ENCODE results near the gene KLK2.

KLK2 gene

DNA sequence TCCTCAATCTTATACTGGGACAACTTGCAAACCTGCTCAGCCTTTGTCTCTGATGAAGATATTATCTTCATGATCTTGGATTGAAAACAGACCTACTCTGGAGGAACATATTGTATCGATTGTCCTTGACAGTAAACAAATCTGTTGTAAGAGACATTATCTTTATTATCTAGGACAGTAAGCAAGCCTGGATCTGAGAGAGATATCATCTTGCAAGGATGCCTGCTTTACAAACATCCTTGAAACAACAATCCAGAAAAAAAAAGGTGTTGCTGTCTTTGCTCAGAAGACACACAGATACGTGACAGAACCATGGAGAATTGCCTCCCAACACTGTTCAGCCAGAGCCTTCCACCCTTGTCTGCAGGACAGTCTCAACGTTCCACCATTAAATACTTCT is 22.5 kb upstream of the KLK2 start:
- no peak for DNase-seq (ENCODE audit: low read depth)

DNA sequence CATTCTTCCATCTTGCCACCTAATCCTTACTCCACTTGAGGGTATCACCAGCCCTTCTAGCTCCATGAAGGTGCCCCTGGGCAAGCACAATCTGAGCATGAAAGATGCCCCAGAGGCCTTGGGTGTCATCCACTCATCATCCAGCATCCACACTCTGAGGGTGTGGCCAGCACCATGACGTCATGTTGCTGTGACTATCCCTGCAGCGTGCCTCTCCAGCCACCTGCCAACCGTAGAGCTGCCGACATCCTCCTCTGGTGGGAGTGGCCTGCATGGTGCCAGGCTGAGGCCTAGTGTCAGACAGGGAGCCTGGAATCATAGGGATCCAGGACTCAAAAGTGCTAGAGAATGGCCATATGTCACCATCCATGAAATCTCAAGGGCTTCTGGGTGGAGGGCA is 21.6 kb upstream of the KLK2 start:
- no peak for DNase-seq (ENCODE audit: low read depth)

DNA sequence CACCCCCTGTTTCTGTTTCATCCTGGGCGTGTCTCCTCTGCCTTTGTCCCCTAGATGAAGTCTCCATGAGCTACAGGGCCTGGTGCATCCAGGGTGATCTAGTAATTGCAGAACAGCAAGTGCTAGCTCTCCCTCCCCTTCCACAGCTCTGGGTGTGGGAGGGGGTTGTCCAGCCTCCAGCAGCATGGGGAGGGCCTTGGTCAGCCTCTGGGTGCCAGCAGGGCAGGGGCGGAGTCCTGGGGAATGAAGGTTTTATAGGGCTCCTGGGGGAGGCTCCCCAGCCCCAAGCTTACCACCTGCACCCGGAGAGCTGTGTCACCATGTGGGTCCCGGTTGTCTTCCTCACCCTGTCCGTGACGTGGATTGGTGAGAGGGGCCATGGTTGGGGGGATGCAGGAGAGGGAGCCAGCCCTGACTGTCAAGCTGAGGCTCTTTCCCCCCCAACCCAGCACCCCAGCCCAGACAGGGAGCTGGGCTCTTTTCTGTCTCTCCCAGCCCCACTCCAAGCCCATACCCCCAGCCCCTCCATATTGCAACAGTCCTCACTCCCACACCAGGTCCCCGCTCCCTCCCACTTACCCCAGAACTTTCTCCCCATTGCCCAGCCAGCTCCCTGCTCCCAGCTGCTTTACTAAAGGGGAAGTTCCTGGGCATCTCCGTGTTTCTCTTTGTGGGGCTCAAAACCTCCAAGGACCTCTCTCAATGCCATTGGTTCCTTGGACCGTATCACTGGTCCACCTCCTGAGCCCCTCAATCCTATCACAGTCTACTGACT is 18.4 kb upstream of the KLK2 start, which contains the start of gene KLK3:
KLK3 (plus strand) TSS at position 280 of the 775 bp plus-strand sequence; CDS start at position 321, 41 bp downstream.
- no peak for DNase-seq (ENCODE audit: low read depth)

DNA sequence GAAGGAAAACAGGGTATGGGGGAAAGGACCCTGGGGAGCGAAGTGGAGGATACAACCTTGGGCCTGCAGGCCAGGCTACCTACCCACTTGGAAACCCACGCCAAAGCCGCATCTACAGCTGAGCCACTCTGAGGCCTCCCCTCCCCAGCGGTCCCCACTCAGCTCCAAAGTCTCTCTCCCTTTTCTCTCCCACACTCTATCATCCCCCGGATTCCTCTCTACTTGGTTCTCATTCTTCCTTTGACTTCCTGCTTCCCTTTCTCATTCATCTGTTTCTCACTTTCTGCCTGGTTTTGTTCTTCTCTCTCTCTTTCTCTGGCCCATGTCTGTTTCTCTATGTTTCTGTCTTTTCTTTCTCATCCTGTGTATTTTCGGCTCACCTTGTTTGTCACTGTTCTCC is 15.9 kb upstream of the KLK2 start:
- no peak for DNase-seq (ENCODE audit: low read depth)

- no peak for DNase-seq (ENCODE audit: low read depth)
These were observed 14.4 kb upstream of the KLK2 start for GRCh38 chr19:50858886-50859285.

- no peak for DNase-seq (ENCODE audit: low read depth)
These were observed 13.4 kb upstream of the KLK2 start for GRCh38 chr19:50859849-50860248.

DNA sequence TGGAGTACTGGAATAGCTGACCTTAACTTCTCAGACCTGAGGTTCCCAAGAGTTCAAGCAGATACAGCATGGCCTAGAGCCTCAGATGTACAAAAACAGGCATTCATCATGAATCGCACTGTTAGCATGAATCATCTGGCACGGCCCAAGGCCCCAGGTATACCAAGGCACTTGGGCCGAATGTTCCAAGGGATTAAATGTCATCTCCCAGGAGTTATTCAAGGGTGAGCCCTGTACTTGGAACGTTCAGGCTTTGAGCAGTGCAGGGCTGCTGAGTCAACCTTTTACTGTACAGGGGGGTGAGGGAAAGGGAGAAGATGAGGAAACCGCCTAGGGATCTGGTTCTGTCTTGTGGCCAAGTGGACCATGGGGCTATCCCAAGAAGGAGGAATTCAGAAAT is 12.2 kb upstream of the KLK2 start:
- DNase-seq (ENCODE audit: low read depth): no peak

- DNase-seq (ENCODE audit: low read depth): no peak
These were observed 11.5 kb upstream of the KLK2 start for GRCh38 chr19:50861496-50862286.

DNA sequence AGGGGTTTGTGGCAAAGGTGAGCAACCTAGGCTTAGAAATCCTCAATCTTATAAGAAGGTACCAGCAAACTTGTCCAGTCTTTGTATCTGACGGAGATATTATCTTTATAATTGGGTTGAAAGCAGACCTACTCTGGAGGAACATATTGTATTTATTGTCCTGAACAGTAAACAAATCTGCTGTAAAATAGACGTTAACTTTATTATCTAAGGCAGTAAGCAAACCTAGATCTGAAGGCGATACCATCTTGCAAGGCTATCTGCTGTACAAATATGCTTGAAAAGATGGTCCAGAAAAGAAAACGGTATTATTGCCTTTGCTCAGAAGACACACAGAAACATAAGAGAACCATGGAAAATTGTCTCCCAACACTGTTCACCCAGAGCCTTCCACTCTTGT is 3.8 kb upstream of the KLK2 start:
- DNase-seq (ENCODE audit: low read depth): no peak

DNA sequence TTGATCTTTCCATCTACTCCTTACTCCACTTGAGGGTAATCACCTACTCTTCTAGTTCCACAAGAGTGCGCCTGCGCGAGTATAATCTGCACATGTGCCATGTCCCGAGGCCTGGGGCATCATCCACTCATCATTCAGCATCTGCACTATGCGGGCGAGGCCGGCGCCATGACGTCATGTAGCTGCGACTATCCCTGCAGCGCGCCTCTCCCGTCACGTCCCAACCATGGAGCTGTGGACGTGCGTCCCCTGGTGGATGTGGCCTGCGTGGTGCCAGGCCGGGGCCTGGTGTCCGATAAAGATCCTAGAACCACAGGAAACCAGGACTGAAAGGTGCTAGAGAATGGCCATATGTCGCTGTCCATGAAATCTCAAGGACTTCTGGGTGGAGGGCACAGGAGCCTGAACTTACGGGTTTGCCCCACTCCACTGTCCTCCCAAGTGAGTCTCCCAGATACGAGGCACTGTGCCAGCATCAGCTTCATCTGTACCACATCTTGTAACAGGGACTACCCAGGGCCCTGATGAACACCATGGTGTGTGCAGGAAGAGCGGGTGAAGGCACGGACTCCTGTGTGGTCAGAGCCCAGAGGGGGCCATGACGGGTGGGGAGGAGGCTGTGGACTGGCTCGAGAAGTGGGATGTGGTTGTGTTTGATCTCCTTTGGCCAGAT is 2.7 kb upstream of the KLK2 start:
- no peak for DNase-seq (ENCODE audit: low read depth)

DNA sequence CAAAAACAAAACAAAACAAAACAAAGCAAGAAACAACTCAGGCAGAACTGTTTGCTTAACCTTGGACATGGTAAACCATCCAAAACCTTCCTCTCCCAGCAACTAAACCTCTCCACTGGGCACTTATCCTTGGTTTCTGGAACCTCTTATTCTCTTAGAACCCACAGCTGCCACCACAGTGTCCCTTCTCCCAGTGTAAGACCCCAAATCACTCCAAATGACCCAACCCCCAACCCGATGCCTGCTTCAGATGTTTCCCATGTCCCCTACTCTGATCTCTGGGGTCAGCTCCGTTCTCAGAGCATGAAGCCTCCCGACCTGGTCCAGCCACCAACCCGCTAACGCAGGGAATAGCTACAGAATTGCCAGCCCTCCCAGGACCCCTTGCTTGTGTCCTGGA is 972 bp downstream of the KLK2 start:
- no peak for DNase-seq (ENCODE audit: low read depth)

DNA sequence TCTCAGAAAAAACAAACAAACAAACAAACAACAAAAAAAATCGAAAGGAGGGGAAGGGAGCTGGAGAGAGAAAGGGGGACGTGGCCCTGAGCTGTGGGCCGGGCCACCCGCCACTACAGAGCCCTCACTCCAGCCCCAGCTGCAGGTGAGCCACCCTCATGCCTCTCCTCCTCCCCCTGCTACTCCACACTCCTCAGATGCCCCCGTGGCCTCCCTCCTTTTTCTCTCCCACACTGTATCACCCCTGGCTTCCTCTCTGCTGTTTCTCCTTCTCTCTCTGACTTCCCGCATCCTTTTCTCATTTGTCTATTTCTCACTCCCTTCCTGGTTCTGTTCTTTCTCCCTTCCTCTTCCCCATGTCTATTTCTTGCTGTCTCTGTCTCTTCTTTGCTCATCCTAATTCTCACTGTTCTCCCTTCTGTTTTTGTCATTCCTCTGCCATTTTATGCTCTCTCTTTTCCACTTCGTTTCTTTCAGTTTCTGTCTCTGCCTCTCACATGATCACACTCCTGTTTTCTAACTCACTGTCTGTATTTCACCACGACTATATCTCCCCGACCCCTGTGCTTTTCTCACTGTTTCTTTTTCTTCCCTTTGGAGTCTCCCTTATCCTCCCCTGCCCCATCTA is 2.7 kb downstream of the KLK2 start:
- DNase-seq (ENCODE audit: low read depth): no peak

- no peak for DNase-seq (ENCODE audit: low read depth)
These were observed 3.2 kb downstream of the KLK2 start for GRCh38 chr19:50876456-50876855.

DNA sequence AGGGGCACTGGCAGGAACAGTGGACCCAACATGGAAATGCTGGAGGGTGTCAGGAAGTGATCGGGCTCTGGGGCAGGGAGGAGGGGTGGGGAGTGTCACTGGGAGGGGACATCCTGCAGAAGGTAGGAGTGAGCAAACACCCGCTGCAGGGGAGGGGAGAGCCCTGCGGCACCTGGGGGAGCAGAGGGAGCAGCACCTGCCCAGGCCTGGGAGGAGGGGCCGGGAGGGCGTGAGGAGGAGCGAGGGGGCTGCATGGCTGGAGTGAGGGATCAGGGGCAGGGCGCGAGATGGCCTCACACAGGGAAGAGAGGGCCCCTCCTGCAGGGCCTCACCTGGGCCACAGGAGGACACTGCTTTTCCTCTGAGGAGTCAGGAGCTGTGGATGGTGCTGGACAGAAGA is 4.1 kb downstream of the KLK2 start:
- no peak for DNase-seq (ENCODE audit: low read depth)

- no peak for DNase-seq (ENCODE audit: low read depth)
These were observed 5.6 kb downstream of the KLK2 start for GRCh38 chr19:50878851-50879250.

- no peak for DNase-seq (ENCODE audit: low read depth)
These were observed 7.0 kb downstream of the KLK2 start for GRCh38 chr19:50880241-50880640.

GRCh38 chr19:50882188-50882587 is 8.9 kb downstream of the KLK2 start:
- DNase-seq (ENCODE audit: low read depth): no peak

GRCh38 chr19:50889638-50890037 is 16.4 kb downstream of the KLK2 start:
- DNase-seq (ENCODE audit: low read depth): no peak

GRCh38 chr19:50890422-50891252 is 17.4 kb downstream of the KLK2 start:
- no peak for DNase-seq (ENCODE audit: low read depth)

GRCh38 chr19:50891253-50891625 is 18.0 kb downstream of the KLK2 start:
- DNase-seq (ENCODE audit: low read depth): no peak

GRCh38 chr19:50893047-50893736 is 20.0 kb downstream of the KLK2 start:
- no peak for DNase-seq (ENCODE audit: low read depth)

All from activated T-helper 9 cell treated with anti-CD3 and anti-CD28 coated beads, Interleukin-2, amount 50 U/mL, for 16 hours (primary cell).